ENCODE results near the gene FSD1L. TPM values are rescaled to one million over a fixed set of nuclear protein-coding genes. Genes with fewer than 3 reads are reported as not detected.

The FSD1L gene
- total and polyA plus RNA-seq, 2 of the 13 experiments (the other 11 are each of a cell fraction or from before 2014, with no cell fraction given) = 4.1 to 5.1 TPM

GRCh38 chr9:105418588-105419500 lies 29.0 kb upstream of the FSD1L start (continued):
- TF ChIP-seq MLX (CRISPR knock-in tag; IDR thresholded peaks at IDR 0.05) (peak; percentile 44), ZBTB7B (CRISPR knock-in tag; IDR thresholded peaks at IDR 0.05) (peak; percentile 90), ZNF773 (CRISPR knock-in tag; IDR thresholded peaks at IDR 0.05; ENCODE audit: borderline replicate concordance) (no peak), NFYB (CRISPR knock-in tag; IDR thresholded peaks at IDR 0.05) (peak; percentile 89), JDP2 (CRISPR knock-in tag; IDR thresholded peaks at IDR 0.05; ENCODE audit: borderline replicate concordance) (no peak), SIN3B (IDR thresholded peaks at IDR 0.05; ENCODE audit: low read length) (no peak), PLSCR1 (CRISPR knock-in tag; IDR thresholded peaks at IDR 0.05; ENCODE audit: borderline replicate concordance) (no peak), ZNF335 (CRISPR knock-in tag; IDR thresholded peaks at IDR 0.05) (no peak), ZNF792 (CRISPR knock-in tag; IDR thresholded peaks at IDR 0.05) (peak; percentile 45; the same call in 1 of the 2 replicates), BATF2 (CRISPR knock-in tag; IDR thresholded peaks at IDR 0.05) (no peak), ZNF160 (CRISPR knock-in tag; IDR thresholded peaks at IDR 0.05) (no peak), ZNF589 (CRISPR knock-in tag; conservative IDR thresholded peaks at IDR 0.05) (no peak), ZNF280D (CRISPR knock-in tag; IDR thresholded peaks at IDR 0.05) (no peak), CSRNP2 (CRISPR knock-in tag; conservative IDR thresholded peaks at IDR 0.05; ENCODE audit: low read depth) (no peak), ARNT2 (CRISPR knock-in tag; IDR thresholded peaks at IDR 0.05; ENCODE audit: low read depth) (0 out of 2 replicates have a peak, but pooled peaks have one; percentile 46), ZFP82 (CRISPR knock-in tag; IDR thresholded peaks at IDR 0.05; ENCODE audit: borderline replicate concordance) (no peak), ZNF180 (CRISPR knock-in tag; IDR thresholded peaks at IDR 0.05; ENCODE audit: borderline replicate concordance, low read depth) (no peak), HDAC1 (CRISPR knock-in tag; IDR thresholded peaks at IDR 0.05) (peak; percentile 85), ZNF12 (CRISPR knock-in tag; IDR thresholded peaks at IDR 0.05) (no peak), RNF2 (conservative IDR thresholded peaks at IDR 0.05; ENCODE audit: low read depth) (no peak), ZNF580 (CRISPR knock-in tag; IDR thresholded peaks at IDR 0.05; ENCODE audit: borderline replicate concordance, low read depth) (0 out of 2 replicates have a peak, but pooled peaks have one; percentile 46), SUZ12 (IDR thresholded peaks at IDR 0.05; ENCODE audit: low read depth, low read length) (no peak), ZNF343 (CRISPR knock-in tag; IDR thresholded peaks at IDR 0.05) (0 out of 2 replicates have a peak, but pooled peaks have one; percentile 46)

Measured in HepG2 (cell line).